Prostate gland (tissue), 2 donors: Measurements from ENCODE around the gene MBP. TPM values are rescaled to one million over a fixed set of nuclear protein-coding genes. Genes with fewer than 3 reads are reported as not detected.

Source experiments
- DNase-seq: peaks from one replicate; pipeline ENCODE4 v3.0.0-alpha.2; 2019; ENCODE audit warnings: low spot score
- H3K27ac ChIP-seq, 2 donors: fragments of 200-600 bp; sonication (generic); 2 replicates each; pipeline ENCODE4 v1.5.1; 2017 to 2019
- H3K27me3 ChIP-seq: fragments of 200-600 bp; sonication (generic); replicated peaks from 2 replicates; pipeline ENCODE4 v1.5.1; 2019; ENCODE audit not compliant: insufficient read depth
- H3K36me3 ChIP-seq, 2 donors: fragments of 200-600 bp; sonication (generic); 1 replicate in 1 of 2; 2 replicates in 1 of 2; pipeline versions ENCODE4 v1.5.1 to v1.8.1; 2017 to 2019
- H3K4me1 ChIP-seq: fragments of 200-600 bp; sonication (generic); replicated peaks from 2 replicates; pipeline ENCODE4 v1.5.1; 2019
- H3K4me3 ChIP-seq, 2 donors: fragments of 200-600 bp; sonication (generic); 2 replicates each; pipeline ENCODE4 v1.5.1; 2017 to 2019
- H3K9me3 ChIP-seq: fragments of 200-600 bp; sonication (generic); 2 replicates; pipeline ENCODE4 v1.5.1; 2017
- CTCF ChIP-seq, 4 experiments: fragments of 200-600 bp in 2 of 4; fragments of 450-650 bp in 2 of 4; sonication (generic) in 2 of 4; IDR thresholded peaks; 1 replicate in 3 of 4; 2 replicates in 1 of 4; pipeline ENCODE4 v1.5.1; 2016 to 2019; ENCODE audit warnings: antibody characterized with exemption in 4 of 4, mild to moderate bottlenecking in 2 of 4, moderate library complexity in 2 of 4
- POLR2A ChIP-seq: fragments of 450-650 bp; IDR thresholded peaks from one replicate; pipeline ENCODE4 v1.6.1; 2016; ENCODE audit warnings: antibody characterized with exemption, mild to moderate bottlenecking
- POLR2AphosphoS5 ChIP-seq: sonication (generic); formaldehyde crosslinking; IDR thresholded peaks from one replicate; pipeline ENCODE4 v1.6.1; 2017; ENCODE audit warnings: antibody characterized with exemption
- WGBS: methylation state at CpG from one replicate; pipeline ENCODE4 v1.1.5; 2018; 5-methylcytosine and 5-hydroxymethylcytosine counted together
- intact Hi-C: fragments of 100-400 bp; cut with DNase I; formaldehyde crosslinking; loops from one replicate; pipeline ENCODE4 v1.14.2; 2022
- total RNA-seq, 2 donors: library from RNA; depleted of rRNA; stranded (reverse); fragments of >200 nt; gene quantifications; one replicate each; pipeline ENCODE4 v1.1.0, GENCODE V29; 2016

The MBP gene
- total RNA-seq, 2 donors from 2014 or later, result 19.8 to 43.5 TPM

- H3K4me1 ChIP-seq, result no peaks in the 10 kb centered on the region
- H3K4me3 ChIP-seq, result no peak overlapping the region
- no peak for DNase-seq
- no peak overlapping the region for H3K27ac ChIP-seq
- intact Hi-C loops, result no loop called here
- TF ChIP-seq POLR2AphosphoS5 (no peak), POLR2A (no peak), CTCF (IDR thresholded peaks at IDR 0.05) (no peak)
- no peaks in the 10 kb centered on the region for H3K27me3 ChIP-seq
- WGBS, result 75% methylated on average over 4 of the region's 4 CpGs
- no peaks in the 10 kb centered on the region for H3K36me3 ChIP-seq
- H3K9me3 ChIP-seq, result no peaks in the 10 kb centered on the region
Measured at GRCh38 chr18:77049938-77050337, 82.6 kb downstream of the MBP start.

DNA sequence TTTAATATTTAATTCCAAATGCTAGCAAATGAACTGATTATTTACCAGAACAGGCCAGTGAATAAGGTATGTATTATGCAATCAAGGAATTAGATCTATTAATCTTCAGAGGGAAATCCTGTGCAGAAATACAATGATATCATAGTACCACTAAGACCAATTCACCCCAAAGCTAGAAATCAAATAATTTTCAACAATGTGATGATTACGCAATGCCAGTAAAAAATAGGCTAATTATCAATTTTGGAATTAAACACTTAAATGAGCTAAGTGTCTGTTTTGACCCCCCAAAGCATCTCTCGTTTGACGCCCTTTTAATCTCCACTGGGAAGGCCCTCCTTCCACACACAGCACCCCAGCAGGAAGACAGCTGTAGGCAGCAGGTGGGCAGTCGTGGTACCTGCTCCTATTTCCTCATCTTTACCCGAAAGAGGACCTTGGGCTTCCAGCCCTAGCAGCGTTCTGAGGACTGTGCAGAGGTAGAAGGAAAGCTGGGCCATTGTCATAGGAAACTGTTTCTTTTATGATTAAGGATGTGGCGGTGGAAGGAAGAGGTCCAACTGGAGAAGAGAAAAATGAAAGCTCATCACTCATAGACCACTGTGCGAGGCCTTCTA is 84.7 kb downstream of the MBP start:
- Histone ChIP-seq H3K27me3 (no peaks in the 10 kb centered on the region), H3K4me3 (no peak overlapping the region), H3K27ac (no peak overlapping the region), H3K36me3 (no peaks in the 10 kb centered on the region), H3K4me1 (no peaks in the 10 kb centered on the region), H3K9me3 (no peaks in the 10 kb centered on the region)
- TF ChIP-seq CTCF (IDR thresholded peaks at IDR 0.05) (no peak), POLR2AphosphoS5 (no peak), POLR2A (no peak)
- DNase-seq, result no peak
- intact Hi-C loops, result no loop called here
- WGBS, result 90% methylated on average over 8 of the region's 8 CpGs

GRCh38 chr18:77046994-77047393 is 85.6 kb downstream of the MBP start:
- Histone ChIP-seq H3K9me3 (no peaks in the 10 kb centered on the region), H3K27me3 (no peaks in the 10 kb centered on the region), H3K36me3 (no peaks in the 10 kb centered on the region), H3K4me1 (no peaks in the 10 kb centered on the region), H3K27ac (no peak overlapping the region), H3K4me3 (no peak overlapping the region)
- TF ChIP-seq POLR2A, result no peak
- no peak for TF ChIP-seq CTCF (IDR thresholded peaks at IDR 0.05)
- no peak for TF ChIP-seq POLR2AphosphoS5
- DNase-seq, result no peak
- 96% methylated on average over 17 of the region's 17 CpGs for WGBS
- intact Hi-C loops, result no loop called here

- no peaks in the 10 kb centered on the region for H3K9me3 ChIP-seq
- no peak overlapping the region for H3K27ac ChIP-seq
- no peaks in the 10 kb centered on the region for H3K4me1 ChIP-seq
- H3K36me3 ChIP-seq, result no peaks in the 10 kb centered on the region
- no peak for DNase-seq
- 72% methylated on average over 9 of the region's 9 CpGs for WGBS
- no peak for TF ChIP-seq CTCF (IDR thresholded peaks at IDR 0.05)
- TF ChIP-seq POLR2A, result no peak
- no peak for TF ChIP-seq POLR2AphosphoS5
- intact Hi-C loops, result no loop called here
- no peak overlapping the region for H3K4me3 ChIP-seq
- no peaks in the 10 kb centered on the region for H3K27me3 ChIP-seq
Measured at GRCh38 chr18:77046409-77046808, 86.2 kb downstream of the MBP start.

DNA sequence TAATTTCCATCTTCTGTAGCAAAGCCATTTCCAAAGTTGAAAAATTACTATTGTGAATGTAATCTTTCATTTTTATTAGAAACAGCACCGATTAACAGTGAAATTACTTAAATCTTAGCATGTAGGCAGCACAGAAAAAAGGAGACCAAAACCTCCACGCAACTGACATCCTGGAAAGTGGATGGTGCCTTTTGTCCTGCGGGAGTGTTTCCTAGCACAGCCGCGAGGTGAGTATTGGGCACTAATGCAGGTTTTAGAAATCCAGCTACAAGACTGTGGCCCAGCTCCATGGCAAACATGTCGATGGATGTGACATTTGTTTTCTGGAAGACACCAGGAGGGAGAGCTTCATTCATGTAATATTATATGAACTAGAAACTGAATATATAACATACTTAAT is 86.9 kb downstream of the MBP start:
- WGBS, result 88% methylated on average over 6 of the region's 6 CpGs
- intact Hi-C loops, result no loop called here
- no peak overlapping the region for H3K27ac ChIP-seq
- no peak overlapping the region for H3K4me3 ChIP-seq
- H3K4me1 ChIP-seq, result no peaks in the 10 kb centered on the region
- no peak for TF ChIP-seq POLR2A
- no peak for TF ChIP-seq CTCF (IDR thresholded peaks at IDR 0.05)
- no peak for TF ChIP-seq POLR2AphosphoS5
- no peak for DNase-seq
- H3K9me3 ChIP-seq, result no peaks in the 10 kb centered on the region
- no peaks in the 10 kb centered on the region for H3K36me3 ChIP-seq
- no peaks in the 10 kb centered on the region for H3K27me3 ChIP-seq
